Measurements from ENCODE around the gene HMCN2.

Gene HMCN2, protein sequence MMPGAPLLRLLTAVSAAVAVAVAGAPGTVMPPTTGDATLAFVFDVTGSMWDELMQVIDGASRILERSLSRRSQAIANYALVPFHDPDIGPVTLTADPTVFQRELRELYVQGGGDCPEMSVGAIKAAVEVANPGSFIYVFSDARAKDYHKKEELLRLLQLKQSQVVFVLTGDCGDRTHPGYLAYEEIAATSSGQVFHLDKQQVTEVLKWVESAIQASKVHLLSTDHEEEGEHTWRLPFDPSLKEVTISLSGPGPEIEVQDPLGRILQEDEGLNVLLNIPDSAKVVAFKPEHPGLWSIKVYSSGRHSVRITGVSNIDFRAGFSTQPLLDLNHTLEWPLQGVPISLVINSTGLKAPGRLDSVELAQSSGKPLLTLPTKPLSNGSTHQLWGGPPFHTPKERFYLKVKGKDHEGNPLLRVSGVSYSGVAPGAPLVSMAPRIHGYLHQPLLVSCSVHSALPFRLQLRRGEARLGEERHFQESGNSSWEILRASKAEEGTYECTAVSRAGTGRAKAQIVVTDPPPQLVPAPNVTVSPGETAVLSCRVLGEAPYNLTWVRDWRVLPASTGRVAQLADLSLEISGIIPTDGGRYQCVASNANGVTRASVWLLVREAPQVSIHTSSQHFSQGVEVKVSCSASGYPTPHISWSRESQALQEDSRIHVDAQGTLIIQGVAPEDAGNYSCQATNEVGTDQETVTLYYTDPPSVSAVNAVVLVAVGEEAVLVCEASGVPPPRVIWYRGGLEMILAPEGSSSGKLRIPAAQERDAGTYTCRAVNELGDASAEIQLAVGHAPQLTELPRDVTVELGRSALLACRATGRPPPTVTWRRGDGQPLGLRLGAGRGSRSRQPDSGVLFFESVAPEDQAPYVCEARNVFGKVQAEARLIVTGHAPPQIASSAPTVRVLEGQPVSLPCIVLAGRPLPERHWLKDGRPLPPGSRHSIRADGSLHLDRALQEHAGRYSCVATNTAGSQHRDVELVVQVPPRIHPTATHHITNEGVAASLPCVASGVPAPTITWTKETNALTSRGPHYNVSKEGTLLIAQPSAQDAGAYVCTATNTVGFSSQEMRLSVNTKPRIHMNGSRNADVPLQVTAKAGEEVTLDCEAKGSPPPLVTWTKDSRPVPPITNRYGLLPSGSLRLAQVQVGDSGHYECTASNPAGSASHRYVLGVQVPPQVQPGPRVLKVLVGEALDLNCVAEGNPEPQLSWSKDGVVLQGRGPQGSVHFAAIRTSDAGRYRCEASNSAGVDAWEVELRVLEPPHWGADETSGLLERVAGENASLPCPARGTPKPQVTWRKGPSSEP (N-terminal part only)

DNA sequence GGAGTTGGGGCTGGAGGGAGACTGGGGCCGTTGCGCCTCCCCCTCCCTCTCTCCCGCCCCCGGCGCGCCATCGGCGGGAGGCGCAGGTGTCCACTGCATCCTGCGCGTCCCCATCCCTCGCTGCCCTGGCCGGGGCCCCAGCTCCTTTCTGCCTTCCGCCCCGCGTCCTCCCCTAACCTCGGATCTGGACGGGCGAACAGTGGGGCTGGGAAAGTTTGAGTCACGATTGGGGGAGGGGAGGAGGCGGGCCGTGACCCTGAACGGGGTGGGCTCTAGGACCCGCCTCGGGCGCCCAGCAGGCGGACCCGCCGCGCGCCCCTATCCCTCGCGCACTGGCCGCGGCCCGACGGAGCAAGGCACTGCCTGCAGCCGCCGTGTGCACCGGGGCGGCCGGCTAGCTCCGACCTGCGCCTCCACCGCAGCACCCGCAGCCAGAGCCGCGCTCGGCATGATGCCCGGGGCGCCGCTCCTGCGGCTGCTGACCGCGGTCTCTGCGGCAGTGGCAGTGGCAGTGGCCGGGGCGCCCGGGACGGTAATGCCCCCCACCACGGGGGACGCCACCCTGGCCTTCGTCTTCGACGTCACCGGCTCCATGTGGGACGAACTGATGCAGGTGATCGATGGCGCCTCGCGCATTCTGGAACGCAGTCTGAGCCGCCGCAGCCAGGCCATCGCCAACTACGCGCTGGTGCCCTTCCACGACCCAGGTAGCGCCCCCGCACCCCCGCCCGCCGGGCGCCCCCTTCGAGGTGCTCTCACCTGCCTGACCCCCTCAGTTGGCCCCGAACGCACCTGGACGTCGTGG is at the start of gene HMCN2:
Gene HMCN2 (plus strand): TSS at position 330 of the 805 bp plus-strand sequence. CDS start 119 bp downstream, at position 449.
- no peak for DNase-seq

DNA sequence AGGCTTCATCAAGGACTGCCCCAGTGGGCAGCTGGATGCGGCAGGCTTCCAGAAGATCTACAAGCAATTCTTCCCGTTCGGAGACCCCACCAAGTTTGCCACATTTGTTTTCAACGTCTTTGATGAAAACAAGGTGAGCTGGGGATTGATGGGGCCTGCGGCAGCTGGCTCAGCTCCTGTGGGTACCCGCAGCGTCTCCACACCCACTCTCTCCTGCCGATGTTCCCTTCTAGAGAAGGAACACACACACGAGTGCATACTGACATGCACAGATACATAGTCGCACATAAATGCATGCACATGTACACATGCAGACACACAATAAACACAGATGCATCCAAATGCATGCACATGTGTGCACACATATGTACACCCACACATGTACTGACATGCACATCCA is 47.7 kb upstream of the HMCN2 start:
- no peak for DNase-seq

DNA sequence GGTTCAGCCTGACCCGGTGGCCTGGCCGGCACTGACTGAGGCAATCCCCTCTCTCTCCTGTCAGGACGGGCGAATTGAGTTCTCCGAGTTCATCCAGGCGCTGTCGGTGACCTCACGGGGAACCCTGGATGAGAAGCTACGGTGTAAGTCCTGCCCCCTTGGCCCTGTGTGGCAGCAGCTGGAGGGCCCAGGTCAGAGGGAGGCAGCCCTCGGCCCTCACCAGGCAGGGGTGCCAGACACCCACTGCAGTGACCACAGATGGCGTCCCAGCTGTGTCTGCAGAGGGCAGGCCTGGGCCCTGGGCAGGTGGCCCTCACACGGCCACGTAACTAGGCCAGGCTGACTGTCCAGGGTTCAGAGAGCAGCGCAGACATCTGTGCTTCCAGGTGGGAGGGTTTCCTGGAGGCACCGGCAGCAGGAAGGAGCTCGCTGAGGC is 45.9 kb upstream of the HMCN2 start:
- DNase-seq = no peak

DNA sequence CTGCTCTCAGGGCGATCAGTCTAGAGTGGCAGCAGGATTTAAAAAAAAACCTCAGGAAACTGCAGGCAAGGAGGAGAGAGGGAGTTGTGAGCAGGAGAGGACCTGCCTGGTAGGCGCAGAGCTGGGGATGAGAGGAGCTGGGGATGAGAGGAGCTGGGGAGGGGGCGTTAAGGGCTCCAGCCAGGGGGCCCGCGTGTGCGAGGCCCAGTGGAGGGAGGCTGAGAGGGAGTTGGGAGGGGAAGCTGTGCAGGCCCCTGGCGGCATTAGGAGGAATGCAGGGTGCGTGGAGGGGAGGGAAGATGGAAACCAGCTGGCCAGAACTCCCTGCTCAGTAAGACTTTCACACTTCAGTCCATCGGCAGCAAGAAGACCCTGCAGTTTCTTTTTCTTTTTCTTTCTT is 45.2 kb upstream of the HMCN2 start:
- DNase-seq = no peak

DNA sequence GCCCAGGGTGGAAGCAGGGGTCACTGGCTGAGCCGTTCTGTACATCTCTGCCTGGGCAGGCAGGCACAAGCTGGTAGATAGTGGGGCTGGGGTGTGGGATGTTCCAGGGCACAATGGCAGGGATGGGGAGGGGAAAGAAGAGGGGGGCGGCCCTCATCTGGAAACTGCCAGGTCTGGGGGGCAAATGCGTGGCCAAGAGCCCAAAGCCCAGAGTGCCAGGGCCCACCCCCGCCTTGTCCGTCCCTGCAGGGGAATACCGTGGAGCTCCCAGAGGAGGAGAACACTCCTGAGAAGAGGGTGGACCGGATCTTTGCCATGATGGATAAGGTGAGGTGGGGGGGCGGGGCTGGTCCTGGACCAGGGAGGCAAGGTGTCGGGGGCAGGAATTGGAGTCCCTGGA is 42.7 kb upstream of the HMCN2 start:
- no peak for DNase-seq

DNA sequence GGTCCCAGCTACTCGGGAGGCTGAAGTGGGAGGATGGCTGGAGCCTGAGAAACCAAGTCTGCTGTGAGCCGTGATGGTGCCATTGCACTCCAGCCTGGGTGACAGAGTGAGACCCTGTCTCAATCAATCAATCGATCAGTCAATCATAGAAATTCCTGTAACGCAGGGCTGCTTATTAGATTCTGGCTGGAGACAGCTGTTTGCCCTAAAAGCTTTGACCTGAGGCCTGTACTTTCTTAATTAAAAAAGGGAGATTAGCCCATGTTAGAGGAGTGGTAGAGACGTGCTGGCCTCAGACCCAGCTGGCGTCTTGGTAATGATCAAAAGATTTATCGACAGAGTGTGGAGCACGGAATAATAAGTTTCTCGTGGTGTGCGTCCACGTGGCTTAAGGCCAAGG is 40.5 kb upstream of the HMCN2 start:
- DNase-seq = no peak

DNA sequence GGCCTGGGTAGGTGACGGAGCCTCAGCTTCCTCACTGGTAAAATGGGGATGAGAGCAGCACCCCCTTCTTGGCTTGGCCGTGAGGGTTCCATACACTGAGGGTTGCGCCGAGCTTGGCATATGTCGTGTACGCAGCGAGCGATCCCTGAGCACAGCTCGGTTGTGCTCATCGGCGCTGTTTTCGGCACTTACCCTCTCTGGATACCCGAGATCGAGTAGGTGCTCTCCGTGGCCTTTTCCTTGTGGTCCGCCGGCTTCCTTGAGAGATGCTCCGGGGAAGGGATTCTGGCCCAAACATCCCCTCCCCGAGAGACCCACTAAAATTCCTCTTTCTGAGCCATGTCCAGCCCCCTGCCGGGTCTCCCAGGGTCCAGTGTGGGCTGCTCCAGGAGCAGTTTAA is 40.0 kb upstream of the HMCN2 start:
- no peak for DNase-seq

DNA sequence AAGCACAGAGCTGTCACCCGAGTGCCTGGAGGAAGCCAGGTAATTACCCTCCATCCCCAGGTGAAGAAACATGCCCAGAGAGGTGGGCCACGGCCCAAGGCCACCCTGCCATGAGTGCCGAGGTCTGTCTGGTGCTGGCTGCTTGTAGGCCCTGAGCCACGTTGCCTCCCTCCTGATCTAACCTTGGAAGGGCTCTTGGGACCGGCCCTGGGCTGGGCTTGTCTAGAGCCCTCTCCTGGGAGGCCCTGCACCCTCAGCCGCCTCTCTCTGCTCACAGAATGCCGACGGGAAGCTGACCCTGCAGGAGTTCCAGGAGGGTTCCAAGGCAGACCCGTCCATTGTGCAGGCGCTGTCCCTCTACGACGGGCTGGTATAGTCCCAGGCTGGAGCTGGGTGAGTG is 39.4 kb upstream of the HMCN2 start:
- no peak for DNase-seq

DNA sequence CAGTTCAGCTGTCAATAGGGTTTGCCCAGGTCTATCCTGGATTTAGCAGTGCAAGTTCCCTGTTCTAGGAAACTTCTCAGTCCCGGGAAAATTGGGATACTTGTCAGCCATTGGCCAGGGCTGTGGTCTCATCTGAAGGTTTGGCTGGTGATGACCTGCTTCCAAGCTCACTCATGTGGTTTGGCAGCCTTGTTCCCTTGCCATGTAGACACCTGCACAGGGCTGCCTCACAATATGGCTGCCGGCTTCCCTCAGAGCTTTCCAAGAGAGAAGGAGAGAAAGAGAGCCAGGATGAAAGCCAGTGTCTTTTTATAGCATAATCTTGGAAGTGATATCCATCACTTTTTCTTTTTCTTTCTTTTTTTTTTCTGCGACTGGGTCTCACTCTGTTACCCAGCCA is 37.7 kb upstream of the HMCN2 start:
- no peak for DNase-seq

DNA sequence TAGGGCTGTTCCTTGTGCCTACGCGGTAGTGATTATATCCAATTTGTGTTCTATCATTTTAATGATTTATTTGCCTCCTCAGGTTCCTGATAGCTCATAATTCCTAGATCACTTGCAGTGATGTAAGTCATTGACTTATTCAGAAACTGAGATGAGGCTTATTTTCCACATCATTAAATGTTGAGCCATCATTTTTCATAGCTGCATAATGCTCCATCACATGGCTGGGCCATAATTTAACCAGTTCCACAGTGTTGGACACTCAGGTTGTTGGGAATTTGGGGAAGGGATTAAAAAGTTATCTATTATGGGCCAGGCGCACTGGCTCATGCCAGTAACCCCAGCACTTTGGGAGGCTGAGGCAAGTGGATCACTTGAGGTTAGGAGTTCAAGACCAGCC is 35.8 kb upstream of the HMCN2 start:
- DNase-seq = no peak

DNA sequence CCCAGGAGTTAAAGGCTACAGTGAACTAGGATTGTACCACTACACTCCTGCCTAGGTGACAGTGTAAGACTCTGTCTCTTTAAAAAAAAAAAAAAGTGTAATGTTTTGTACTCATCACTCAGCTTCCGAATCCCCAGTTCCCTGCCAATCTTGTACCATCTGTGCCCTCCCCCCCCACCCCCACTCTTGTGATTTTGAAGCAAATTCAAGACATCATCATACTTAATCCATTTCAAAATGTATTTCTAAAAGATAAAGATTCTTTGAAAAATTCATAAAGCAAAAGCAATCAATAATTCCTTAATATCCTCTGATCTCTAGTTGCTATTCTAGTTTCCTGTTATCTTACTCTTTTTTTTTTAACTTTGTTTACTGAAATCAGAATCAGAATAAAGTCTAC is 34.9 kb upstream of the HMCN2 start:
- DNase-seq = no peak

DNA sequence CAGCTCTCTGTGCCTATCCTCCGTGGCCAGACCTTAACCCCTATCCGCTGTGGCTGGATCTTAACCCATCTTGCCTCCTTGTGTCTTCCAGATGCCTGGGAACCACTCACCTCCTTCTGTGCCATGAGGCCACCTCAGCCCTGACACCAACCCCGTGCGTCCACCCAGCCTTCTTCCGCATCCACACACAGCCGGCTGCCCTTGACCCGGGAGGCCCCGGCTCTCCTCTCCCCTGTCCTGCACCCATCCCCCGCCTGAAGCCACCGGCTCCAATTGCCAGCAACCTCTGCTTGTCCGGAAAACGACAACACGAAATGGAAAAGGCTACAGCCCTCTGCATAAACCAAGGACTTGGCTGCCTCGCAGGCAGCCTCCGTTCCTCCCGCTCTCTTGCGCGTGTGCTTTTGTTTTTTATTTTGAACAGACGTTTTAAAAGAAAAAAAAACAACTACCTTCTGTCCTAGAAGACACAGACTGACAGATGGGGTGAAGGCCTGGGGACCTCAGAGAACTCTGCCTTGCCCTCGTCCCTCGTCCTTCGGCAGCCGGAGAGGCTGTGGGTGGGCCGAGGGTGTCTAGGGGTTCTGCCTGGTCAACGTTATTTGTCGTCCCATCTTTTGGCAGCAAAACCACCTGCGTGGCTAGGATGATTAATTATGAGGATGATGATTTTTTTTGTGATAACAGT is 32.5 kb upstream of the HMCN2 start:
- no peak for DNase-seq

DNA sequence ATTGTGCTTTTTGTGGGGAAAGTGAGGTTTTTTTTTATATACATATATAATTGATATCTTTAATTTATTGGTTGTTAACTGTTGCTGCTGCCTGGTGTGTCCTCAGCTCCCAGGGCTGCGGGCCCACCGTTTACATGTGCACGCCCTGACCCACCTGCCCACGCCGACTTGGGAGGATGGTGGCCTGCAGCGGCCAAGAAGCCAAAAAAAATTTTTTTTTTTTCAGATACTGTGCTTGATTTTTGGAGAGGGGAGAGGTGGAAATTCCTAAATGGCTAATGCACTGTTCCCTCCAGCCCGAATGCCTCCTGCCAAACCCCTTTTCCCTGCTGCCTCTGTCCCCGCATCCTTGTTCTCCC is 32.0 kb upstream of the HMCN2 start:
- DNase-seq = no peak

DNA sequence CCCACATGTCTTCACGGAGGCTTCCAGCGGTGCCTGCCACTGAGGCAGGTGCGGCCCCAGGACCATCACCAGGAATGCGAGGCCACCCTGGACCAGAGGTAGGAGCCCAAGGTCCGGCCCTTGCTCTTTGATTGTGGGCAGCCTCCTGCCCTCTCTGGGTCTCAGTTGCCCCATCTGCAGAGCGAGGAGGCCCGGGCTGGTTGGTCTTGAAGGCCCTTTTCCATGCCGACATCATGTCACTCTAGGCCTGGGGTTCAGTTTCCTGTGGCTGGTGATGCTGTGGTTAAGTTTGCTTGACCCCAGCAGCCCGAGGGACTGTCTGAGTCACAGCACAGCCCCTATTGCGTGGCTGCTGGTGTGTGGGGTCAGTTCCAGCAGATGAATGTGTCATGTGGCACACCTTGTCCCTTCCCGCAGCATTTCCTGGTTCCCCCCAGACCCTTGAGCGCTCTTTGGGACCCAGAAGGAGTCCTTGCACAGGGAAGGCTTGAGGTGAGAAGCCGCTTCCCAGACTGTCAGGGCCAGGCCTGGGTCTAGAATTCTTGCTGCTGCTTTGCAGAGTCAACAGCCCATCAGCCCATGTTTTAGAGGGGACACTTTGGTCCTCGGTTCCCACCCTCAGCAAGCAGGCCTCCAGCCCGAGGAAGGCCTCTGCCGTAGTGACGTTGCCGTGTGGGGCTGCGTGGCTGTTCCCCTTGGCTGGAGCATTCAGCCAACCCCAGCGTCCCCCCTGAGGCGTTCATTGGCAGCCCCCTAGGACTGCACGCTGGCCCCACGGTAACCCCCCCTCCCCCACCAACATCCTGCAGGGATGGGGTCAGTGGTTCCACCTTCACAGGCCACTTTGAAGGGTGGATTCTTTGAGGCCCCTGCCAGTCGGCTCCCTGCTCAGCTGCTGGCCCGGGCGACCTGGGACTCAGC is 31.0 kb upstream of the HMCN2 start:
- no peak for DNase-seq

DNA sequence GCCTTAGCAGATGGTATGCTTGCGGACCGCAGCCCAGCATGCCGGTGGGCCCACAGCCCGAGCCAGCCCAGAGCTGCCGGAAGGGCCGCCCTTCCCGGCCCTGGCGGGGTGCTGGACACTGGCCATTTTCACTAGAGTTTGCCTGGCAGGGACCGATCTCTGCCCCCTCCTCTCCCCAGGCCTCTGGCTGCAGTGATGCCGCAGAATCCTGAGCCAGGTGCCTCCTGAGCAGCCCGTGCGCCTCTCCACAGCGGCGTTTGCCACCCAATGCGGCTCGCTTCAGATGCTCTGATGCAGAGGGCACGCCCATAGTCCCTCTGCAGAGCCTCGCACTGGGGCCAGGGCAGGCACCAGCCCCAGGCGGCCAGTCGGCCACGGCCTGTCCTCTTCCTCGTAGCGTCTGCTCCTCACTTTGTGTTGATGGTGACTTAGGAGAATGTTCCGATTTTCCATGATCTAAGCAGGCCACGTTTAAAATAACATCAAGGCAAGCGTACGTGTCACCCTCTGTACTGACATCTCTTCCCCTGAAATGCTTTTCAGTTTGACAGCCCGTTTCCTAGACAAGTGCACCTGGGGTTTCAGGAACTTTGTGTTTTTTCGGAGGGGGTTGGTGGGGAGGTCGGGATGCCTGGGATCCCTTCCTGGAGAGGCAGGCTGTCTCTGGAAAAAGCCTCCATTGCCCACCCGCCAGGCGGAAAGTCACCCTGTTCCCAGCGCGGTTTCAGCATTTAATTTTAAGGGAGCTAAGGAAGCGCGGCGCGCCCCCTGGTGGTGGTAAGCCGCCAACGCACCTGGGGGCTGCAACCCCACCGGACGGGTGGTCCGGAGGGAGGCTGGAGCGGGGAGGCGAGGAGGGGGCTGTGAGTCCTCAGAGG is 29.8 kb upstream of the HMCN2 start:
- DNase-seq = no peak

DNA sequence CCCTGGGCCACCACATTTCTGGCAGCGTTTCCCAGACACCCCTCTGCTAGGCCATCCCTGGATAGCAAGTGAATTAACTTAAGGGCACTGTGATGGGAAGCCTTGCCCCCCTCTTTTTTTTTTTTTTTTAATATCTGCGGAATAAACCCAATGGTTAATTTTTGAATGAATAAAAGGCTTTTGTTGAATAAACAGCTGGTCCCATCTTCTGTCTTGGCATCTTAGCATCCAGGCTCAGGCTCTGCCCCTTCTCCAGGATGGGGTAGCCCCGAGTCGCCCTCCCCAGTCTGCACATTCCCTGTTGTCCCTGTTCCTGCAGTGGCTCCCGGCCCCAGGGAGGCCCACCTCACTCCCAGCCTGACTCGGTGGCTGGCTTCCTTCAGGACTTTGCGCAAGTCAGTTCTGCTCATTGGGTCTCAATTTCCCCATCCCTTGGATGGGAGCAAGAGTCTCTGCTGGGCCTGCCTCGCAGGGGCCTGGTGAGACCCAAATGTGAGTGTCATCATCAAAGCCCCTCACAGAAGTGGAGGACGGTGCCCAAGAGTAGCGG is 29.0 kb upstream of the HMCN2 start:
- no peak for DNase-seq

DNA sequence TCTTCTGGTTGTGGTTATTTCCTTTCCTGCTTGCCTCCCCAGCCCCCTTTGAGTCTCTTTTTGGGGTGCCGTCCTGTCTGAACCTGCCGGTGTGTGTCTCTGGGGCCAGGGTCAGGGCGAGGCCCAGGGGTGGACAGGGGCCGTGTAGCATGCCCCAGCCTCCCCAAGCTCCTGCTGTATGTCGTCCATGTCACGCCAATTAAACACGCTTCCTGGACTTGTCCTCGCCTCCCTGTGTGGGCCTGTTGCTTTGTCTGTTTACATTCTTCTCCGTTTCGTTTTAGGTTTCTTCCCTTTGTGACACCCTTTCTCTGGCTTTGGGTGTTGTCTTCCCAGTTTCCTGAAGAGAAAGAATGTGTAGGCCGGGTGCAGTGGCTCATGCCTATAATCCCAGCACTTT is 28.5 kb upstream of the HMCN2 start:
- no peak for DNase-seq

DNA sequence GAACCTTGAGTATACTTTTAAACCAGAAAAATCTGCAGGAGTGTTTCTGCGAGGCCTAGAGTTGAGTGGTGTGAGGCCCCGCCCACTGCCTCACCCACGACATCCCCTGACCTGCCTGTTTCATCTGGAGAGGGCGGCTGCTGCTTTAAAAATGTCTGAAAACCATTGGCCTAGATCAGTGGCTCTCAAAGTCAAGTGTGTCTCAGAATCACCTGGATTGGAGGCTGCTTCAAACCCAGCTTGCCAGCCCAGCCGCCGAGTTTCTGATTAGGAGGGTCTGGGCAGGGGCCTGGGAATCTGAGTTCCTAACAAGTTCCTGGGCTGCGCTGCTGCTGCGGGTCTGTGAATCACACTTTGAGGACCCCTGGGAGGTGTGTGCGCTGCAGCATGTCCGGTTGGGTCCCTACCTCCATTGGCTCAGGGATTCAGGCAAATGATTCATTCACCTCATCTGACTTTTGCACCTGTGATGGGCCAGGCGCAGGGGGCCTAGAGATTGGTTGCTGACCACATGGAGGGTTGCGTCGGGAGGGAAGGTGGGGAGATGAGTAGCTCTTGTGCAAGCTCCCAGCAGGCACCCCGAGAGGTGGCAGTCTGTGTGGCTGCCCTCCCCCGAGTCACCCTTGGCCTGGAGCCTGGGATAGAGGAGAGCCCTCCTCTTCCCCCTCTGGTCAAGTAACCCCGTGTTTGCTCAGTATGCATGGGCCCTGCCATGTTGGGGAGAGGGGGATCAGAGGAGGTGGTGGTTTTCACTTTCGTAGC is 27.6 kb upstream of the HMCN2 start:
- peak; percentile 58 to 61 for DNase-seq

DNA sequence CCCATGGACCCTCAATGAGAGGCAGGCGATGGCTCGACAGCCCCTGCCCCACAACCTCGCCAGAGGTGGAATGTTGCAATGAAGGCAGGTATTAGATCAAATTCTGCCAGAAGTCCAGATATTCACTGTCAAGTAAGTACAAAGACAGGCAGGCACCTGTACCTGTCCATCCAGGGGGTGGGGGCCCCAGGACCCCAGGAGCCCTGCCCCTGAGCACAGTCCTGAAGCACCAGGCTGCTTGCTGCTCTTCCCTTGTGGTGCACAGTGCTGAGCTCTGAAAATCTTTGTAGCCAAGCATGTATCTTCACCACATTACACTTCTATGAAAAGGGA is 26.2 kb upstream of the HMCN2 start:
- DNase-seq = no peak
